ENCODE measurements around the gene INHBB. TPM values are rescaled to one million over a fixed set of nuclear protein-coding genes. Genes with fewer than 3 reads are reported as not detected.

INHBB gene
- polyA plus RNA-seq, 4 donors, result 0.07 to 3.2 (median 0.27) TPM; not detected in 1

DNA sequence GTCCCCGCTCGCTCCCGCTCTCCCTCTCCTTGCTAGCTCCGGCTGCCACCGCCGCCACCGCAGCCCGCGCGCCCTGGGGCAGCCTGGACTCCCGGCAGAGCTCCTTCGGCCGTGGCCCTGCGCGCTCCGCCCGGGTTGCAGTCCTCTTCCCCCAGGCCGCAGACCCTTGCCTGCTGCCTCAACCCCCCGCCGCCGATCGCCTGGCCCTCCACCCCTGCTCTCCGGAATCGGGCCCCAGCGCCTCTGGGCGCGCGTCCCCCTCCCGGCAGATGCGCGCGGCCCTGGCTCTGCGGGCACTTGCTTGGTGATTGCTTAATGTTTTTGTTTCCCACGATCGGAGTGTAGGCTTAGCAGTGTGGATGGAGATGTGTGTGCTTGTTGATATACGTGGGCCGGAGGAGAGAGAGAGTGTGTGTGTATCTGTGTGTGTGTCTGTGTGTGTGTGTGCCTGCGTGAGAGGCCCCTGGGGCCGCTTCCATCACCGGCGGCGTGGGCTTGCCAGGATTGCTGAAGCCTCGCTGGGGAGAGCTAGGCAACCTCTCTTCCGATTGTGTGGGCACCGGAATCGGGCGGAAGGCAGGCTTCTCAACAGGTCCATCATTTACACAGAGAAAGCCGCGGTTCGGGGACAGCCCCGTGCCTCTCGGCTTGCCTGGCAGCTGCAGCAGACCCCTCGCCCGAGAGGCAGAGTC lies 877 bp downstream of the INHBB start:
- Histone ChIP-seq H3K9me3 (ENCODE audit: control insufficient read depth in 2 of 2, insufficient read depth in 1 of 2, low read depth in 1 of 2, low read length in 1 of 2) (no peaks in the 10 kb centered on the region), H3K27ac (ENCODE audit: low read depth in 1 of 3, low read length in 2 of 3) (no peak overlapping the region), H3K4me1 (ENCODE audit: control insufficient read depth in 3 of 3, insufficient read depth in 2 of 3, low read depth in 1 of 3, low read length in 2 of 3) (peaks cover 0 to 11% (median 5%) of the 10 kb centered on the region in 3 donors), H3K4me3 (ENCODE audit: low read depth in 1 of 3, low read length in 3 of 3) (peak overlapping the region in 1 of 3 donors; percentile 50), H3K27me3 (ENCODE audit: control insufficient read depth in 3 of 3, insufficient read depth in 3 of 3, low read length in 3 of 3) (peaks cover 12 to 82% (median 30%) of the 10 kb centered on the region in 3 donors), H3K36me3 (ENCODE audit: control insufficient read depth in 3 of 3, insufficient read depth in 2 of 3, low read depth in 1 of 3, low read length in 3 of 3) (no peaks in the 10 kb centered on the region)
- FAIRE-seq (no peak), DNase-seq (peak in 1 of 2 donors; percentile 46)
- WGBS, 3 donors, result 1 to 3% (median 3%) methylated on average over 37 to 54 of the region's 54 CpGs

DNA sequence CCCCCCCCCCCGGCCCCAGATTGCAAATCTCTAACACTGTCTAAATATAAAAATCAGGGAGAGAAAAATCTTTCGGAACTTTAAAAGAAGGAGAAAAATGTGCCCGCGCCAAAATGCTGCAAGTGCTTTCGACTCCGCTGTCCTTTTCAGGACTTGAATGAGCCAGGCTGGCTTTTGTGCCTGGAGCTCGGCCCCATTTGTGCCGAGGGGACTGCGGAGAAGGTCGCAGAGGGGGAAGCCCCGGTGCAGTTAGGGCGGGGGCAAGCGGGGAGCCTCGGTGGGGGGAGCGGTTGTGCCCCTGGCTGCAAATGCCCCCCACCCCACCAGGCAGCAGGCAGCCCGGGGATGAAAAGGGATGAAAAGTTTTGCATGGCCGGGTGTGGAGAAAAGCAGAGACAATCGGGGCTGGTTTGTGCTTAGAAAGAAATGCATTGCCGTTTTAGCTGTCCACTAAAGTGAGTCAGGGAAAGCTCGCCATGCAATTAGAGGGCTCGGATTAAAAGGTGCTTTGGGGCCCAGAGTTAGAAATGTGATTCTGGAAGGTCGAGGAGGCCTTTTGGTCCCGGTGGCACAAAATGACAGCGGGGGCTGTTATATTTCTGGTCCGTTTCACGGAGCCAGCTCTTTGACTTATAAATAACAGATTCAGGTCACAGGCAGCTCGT lies 1.6 kb downstream of the INHBB start:
- FAIRE-seq (no peak), DNase-seq (no peak)
- peaks cover 12 to 80% (median 25%) of the 10 kb centered on the region in 3 donors for H3K27me3 ChIP-seq (ENCODE audit: control insufficient read depth in 3 of 3, insufficient read depth in 3 of 3, low read length in 3 of 3)
- WGBS, 3 donors, result 7 to 17% (median 8%) methylated on average over 27 of the region's 27 CpGs
- H3K4me3 ChIP-seq (ENCODE audit: low read depth in 1 of 3, low read length in 3 of 3), result no peak overlapping the region
- H3K9me3 ChIP-seq (ENCODE audit: control insufficient read depth in 2 of 2, insufficient read depth in 1 of 2, low read depth in 1 of 2, low read length in 1 of 2), result no peaks in the 10 kb centered on the region
- H3K4me1 ChIP-seq (ENCODE audit: control insufficient read depth in 3 of 3, insufficient read depth in 2 of 3, low read depth in 1 of 3, low read length in 2 of 3), result peaks cover 0 to 11% (median 5%) of the 10 kb centered on the region in 3 donors
- no peak overlapping the region for H3K27ac ChIP-seq (ENCODE audit: low read depth in 1 of 3, low read length in 2 of 3)
- H3K36me3 ChIP-seq (ENCODE audit: control insufficient read depth in 3 of 3, insufficient read depth in 2 of 3, low read depth in 1 of 3, low read length in 3 of 3), result no peaks in the 10 kb centered on the region

DNA sequence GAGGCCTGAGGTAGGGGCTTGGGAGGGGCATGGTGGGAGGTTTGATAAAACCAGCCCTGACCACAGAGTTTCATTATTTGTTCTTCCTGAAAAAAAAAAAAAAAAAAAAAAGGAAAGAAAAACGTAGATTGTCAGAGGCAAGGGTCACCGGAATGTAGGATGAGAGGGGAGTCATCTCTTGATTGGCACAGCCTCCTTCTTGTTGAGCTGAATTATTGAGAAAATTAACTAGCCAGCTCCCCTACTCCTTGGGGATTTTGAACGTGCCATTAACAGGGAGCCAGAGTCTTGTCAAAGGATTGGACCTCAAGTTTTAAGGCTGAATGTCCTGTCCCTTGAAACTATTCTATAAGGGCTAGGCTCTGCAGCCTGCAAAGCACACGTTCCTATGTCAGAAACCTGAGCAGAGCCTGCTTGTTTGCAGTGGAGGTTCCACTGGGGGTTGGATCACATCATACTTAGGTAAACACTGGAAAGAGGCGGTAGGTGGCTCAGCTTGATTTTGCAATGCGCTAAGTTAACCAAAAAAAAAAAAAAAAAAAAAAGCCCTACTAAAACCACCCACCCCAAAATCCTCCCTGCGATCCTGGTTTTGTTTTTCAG lies 2.3 kb downstream of the INHBB start:
- H3K4me3 ChIP-seq (ENCODE audit: low read depth in 1 of 3, low read length in 3 of 3), result no peak overlapping the region
- H3K9me3 ChIP-seq (ENCODE audit: control insufficient read depth in 2 of 2, insufficient read depth in 1 of 2, low read depth in 1 of 2, low read length in 1 of 2), result no peaks in the 10 kb centered on the region
- no peak for DNase-seq
- H3K27me3 ChIP-seq (ENCODE audit: control insufficient read depth in 3 of 3, insufficient read depth in 3 of 3, low read length in 3 of 3), result peaks cover 10 to 72% (median 18%) of the 10 kb centered on the region in 3 donors
- no peaks in the 10 kb centered on the region for H3K36me3 ChIP-seq (ENCODE audit: control insufficient read depth in 3 of 3, insufficient read depth in 2 of 3, low read depth in 1 of 3, low read length in 3 of 3)
- H3K27ac ChIP-seq (ENCODE audit: low read depth in 1 of 3, low read length in 2 of 3), result no peak overlapping the region
- H3K4me1 ChIP-seq (ENCODE audit: control insufficient read depth in 3 of 3, insufficient read depth in 2 of 3, low read depth in 1 of 3, low read length in 2 of 3), result peaks cover 0 to 7% (median 5%) of the 10 kb centered on the region in 3 donors
- 11 to 31% (median 29%) methylated on average over 7 of the region's 7 CpGs for WGBS, 3 donors
- no peak for FAIRE-seq

DNA sequence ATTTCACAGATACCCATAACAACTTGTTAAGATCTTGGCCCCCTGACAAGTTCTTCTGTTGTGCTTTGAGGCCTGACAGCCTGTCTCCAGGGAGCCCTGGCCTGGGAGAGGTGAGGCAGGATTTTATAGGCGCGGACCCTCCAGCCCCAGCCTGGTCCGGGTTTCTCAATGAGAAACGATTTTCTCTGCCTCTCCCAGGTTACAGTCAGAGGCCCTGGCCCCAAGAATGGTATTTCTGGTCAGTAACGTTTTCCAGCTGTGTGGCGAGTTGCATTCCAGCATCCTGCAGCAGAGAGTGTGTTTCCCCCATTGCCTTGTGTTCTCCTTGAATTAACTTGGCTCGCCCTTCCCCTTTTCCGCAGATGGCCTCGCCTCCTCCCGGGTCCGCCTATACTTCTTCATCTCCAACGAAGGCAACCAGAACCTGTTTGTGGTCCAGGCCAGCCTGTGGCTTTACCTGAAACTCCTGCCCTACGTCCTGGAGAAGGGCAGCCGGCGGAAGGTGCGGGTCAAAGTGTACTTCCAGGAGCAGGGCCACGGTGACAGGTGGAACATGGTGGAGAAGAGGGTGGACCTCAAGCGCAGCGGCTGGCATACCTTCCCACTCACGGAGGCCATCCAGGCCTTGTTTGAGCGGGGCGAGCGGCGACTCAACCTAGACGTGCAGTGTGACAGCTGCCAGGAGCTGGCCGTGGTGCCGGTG lies 3.0 kb downstream of the INHBB start:
- FAIRE-seq, result no peak
- no peak for DNase-seq
- Histone ChIP-seq H3K27ac (ENCODE audit: low read depth in 1 of 3, low read length in 2 of 3) (no peak overlapping the region), H3K36me3 (ENCODE audit: control insufficient read depth in 3 of 3, insufficient read depth in 2 of 3, low read depth in 1 of 3, low read length in 3 of 3) (no peaks in the 10 kb centered on the region), H3K4me3 (ENCODE audit: low read depth in 1 of 3, low read length in 3 of 3) (no peak overlapping the region), H3K27me3 (ENCODE audit: control insufficient read depth in 3 of 3, insufficient read depth in 3 of 3, low read length in 3 of 3) (peaks cover 6 to 66% (median 16%) of the 10 kb centered on the region in 3 donors), H3K9me3 (ENCODE audit: control insufficient read depth in 2 of 2, insufficient read depth in 1 of 2, low read depth in 1 of 2, low read length in 1 of 2) (no peaks in the 10 kb centered on the region), H3K4me1 (ENCODE audit: control insufficient read depth in 3 of 3, insufficient read depth in 2 of 3, low read depth in 1 of 3, low read length in 2 of 3) (peaks cover 0 to 5% (median 2%) of the 10 kb centered on the region in 3 donors)
- WGBS, 3 donors, result 51 to 62% (median 56%) methylated on average over 27 of the region's 27 CpGs

DNA sequence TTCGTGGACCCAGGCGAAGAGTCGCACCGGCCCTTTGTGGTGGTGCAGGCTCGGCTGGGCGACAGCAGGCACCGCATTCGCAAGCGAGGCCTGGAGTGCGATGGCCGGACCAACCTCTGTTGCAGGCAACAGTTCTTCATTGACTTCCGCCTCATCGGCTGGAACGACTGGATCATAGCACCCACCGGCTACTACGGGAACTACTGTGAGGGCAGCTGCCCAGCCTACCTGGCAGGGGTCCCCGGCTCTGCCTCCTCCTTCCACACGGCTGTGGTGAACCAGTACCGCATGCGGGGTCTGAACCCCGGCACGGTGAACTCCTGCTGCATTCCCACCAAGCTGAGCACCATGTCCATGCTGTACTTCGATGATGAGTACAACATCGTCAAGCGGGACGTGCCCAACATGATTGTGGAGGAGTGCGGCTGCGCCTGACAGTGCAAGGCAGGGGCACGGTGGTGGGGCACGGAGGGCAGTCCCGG lies 3.5 kb downstream of the INHBB start:
- H3K27me3 ChIP-seq (ENCODE audit: control insufficient read depth in 3 of 3, insufficient read depth in 3 of 3, low read length in 3 of 3), result peaks cover 6 to 64% (median 16%) of the 10 kb centered on the region in 3 donors
- WGBS, 3 donors, result 82 to 89% (median 84%) methylated on average over 31 of the region's 31 CpGs
- no peaks in the 10 kb centered on the region for H3K36me3 ChIP-seq (ENCODE audit: control insufficient read depth in 3 of 3, insufficient read depth in 2 of 3, low read depth in 1 of 3, low read length in 3 of 3)
- DNase-seq (no peak), FAIRE-seq (no peak)
- peaks cover 0 to 3% (median 0%) of the 10 kb centered on the region in 3 donors for H3K4me1 ChIP-seq (ENCODE audit: control insufficient read depth in 3 of 3, insufficient read depth in 2 of 3, low read depth in 1 of 3, low read length in 2 of 3)
- no peaks in the 10 kb centered on the region for H3K9me3 ChIP-seq (ENCODE audit: control insufficient read depth in 2 of 2, insufficient read depth in 1 of 2, low read depth in 1 of 2, low read length in 1 of 2)
- H3K4me3 ChIP-seq (ENCODE audit: low read depth in 1 of 3, low read length in 3 of 3), result no peak overlapping the region
- H3K27ac ChIP-seq (ENCODE audit: low read depth in 1 of 3, low read length in 2 of 3), result no peak overlapping the region

DNA sequence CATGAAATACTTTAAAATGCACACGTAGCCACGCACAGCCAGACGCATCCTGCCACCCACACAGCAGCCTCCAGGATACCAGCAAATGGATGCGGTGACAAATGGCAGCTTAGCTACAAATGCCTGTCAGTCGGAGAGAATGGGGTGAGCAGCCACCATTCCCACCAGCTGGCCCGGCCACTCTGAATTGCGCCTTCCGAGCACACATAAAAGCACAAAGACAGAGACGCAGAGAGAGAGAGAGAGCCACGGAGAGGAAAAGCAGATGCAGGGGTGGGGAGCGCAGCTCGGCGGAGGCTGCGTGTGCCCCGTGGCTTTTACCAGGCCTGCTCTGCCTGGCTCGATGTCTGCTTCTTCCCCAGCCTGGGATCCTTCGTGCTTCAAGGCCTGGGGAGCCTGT lies 4.1 kb downstream of the INHBB start:
- H3K4me1 ChIP-seq (ENCODE audit: control insufficient read depth in 3 of 3, insufficient read depth in 2 of 3, low read depth in 1 of 3, low read length in 2 of 3), result no peaks in the 10 kb centered on the region
- H3K36me3 ChIP-seq (ENCODE audit: control insufficient read depth in 3 of 3, insufficient read depth in 2 of 3, low read depth in 1 of 3, low read length in 3 of 3), result no peaks in the 10 kb centered on the region
- peaks cover 6 to 60% (median 14%) of the 10 kb centered on the region in 3 donors for H3K27me3 ChIP-seq (ENCODE audit: control insufficient read depth in 3 of 3, insufficient read depth in 3 of 3, low read length in 3 of 3)
- no peak for FAIRE-seq
- H3K4me3 ChIP-seq (ENCODE audit: low read depth in 1 of 3, low read length in 3 of 3), result no peak overlapping the region
- H3K9me3 ChIP-seq (ENCODE audit: control insufficient read depth in 2 of 2, insufficient read depth in 1 of 2, low read depth in 1 of 2, low read length in 1 of 2), result no peaks in the 10 kb centered on the region
- 59 to 81% (median 66%) methylated on average over 16 to 17 of the region's 17 CpGs for WGBS, 3 donors
- H3K27ac ChIP-seq (ENCODE audit: low read depth in 1 of 3, low read length in 2 of 3), result no peak overlapping the region
- no peak for DNase-seq

DNA sequence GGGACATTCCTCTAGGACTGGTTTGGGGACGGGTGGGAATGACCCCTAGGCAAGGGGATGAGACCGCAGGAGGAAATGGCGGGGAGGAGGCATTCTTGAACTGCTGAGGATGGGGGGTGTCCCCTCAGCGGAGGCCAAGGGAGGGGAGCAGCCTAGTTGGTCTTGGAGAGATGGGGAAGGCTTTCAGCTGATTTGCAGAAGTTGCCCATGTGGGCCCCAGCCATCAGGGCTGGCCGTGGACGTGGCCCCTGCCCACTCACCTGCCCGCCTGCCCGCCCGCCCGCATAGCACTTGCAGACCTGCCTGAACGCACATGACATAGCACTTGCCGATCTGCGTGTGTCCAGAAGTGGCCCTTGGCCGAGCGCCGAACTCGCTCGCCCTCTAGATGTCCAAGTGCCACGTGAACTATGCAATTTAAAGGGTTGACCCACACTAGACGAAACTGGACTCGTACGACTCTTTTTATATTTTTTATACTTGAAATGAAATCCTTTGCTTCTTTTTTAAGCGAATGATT lies 4.9 kb downstream of the INHBB start:
- DNase-seq (no peak), FAIRE-seq (no peak)
- 87 to 90% (median 89%) methylated on average over 23 of the region's 23 CpGs for WGBS, 3 donors
- H3K4me3 ChIP-seq (ENCODE audit: low read depth in 1 of 3, low read length in 3 of 3), result no peak overlapping the region
- no peaks in the 10 kb centered on the region for H3K36me3 ChIP-seq (ENCODE audit: control insufficient read depth in 3 of 3, insufficient read depth in 2 of 3, low read depth in 1 of 3, low read length in 3 of 3)
- no peaks in the 10 kb centered on the region for H3K9me3 ChIP-seq (ENCODE audit: control insufficient read depth in 2 of 2, insufficient read depth in 1 of 2, low read depth in 1 of 2, low read length in 1 of 2)
- no peaks in the 10 kb centered on the region for H3K4me1 ChIP-seq (ENCODE audit: control insufficient read depth in 3 of 3, insufficient read depth in 2 of 3, low read depth in 1 of 3, low read length in 2 of 3)
- H3K27me3 ChIP-seq (ENCODE audit: control insufficient read depth in 3 of 3, insufficient read depth in 3 of 3, low read length in 3 of 3), result peaks cover under 1 to 61% (median 14%) of the 10 kb centered on the region in 3 donors
- no peak overlapping the region for H3K27ac ChIP-seq (ENCODE audit: low read depth in 1 of 3, low read length in 2 of 3)

All from small intestine (tissue), 7 donors.